Suprapubic skin (tissue), 4 donors: ENCODE results near the gene CDK19. TPM values are rescaled to one million over a fixed set of nuclear protein-coding genes. Genes with fewer than 3 reads are reported as not detected.

Experiments used
- DNase-seq, 2 donors: peaks; one replicate each; pipeline ENCODE4 v3.0.0-alpha.2; 2019; ENCODE audit warnings: low spot score in 2 of 2
- H3K27ac ChIP-seq: fragments of 200-600 bp; sonication (generic); one replicate; pipeline ENCODE4 v1.5.1; 2019
- H3K27me3 ChIP-seq: fragments of 200-600 bp; sonication (generic); one replicate; pipeline ENCODE4 v1.5.1; 2019
- H3K36me3 ChIP-seq: fragments of 200-600 bp; sonication (generic); one replicate; pipeline ENCODE4 v1.5.1; 2019
- H3K4me1 ChIP-seq: fragments of 200-600 bp; sonication (generic); one replicate; pipeline ENCODE4 v1.5.1; 2019
- H3K4me3 ChIP-seq: fragments of 200-600 bp; sonication (generic); one replicate; pipeline ENCODE4 v1.5.1; 2019; ENCODE audit warnings: mild to moderate bottlenecking
- H3K9me3 ChIP-seq: fragments of 200-600 bp; sonication (generic); one replicate; pipeline ENCODE4 v1.5.1; 2019
- EP300 ChIP-seq: sonication (generic); formaldehyde crosslinking; IDR thresholded peaks from one replicate; pipeline ENCODE4 v1.6.1; 2017; ENCODE audit warnings: antibody characterized with exemption
- POLR2A ChIP-seq, 2 donors: fragments of 450-650 bp; IDR thresholded peaks; one replicate each; pipeline ENCODE4 v1.6.1; 2017; ENCODE audit warnings: antibody characterized with exemption in 2 of 2, mild to moderate bottlenecking in 2 of 2, moderate library complexity in 2 of 2
- POLR2AphosphoS5 ChIP-seq, 3 donors: sonication (generic); formaldehyde crosslinking; IDR thresholded peaks; one replicate each; pipeline ENCODE4 v1.6.1; 2017; ENCODE audit warnings: antibody characterized with exemption in 3 of 3
- WGBS: methylation state at CpG from one replicate; pipeline ENCODE4 v1.1.5; 2018; 5-methylcytosine and 5-hydroxymethylcytosine counted together
- total RNA-seq, 4 donors: library from RNA; depleted of rRNA; stranded (reverse); fragments of >200 nt; gene quantifications; one replicate each; pipeline ENCODE4 v1.1.0, GENCODE V29; 2016
- TF ChIP-seq, protein P1 (sequence below), 2 donors: fragments of 200-600 bp in 1 of 2; fragments of 450-650 bp in 1 of 2; sonication (generic) in 1 of 2; IDR thresholded peaks; one replicate each; pipeline ENCODE4 v1.5.1; 2016 to 2019; ENCODE audit warnings: antibody characterized with exemption in 2 of 2, mild to moderate bottlenecking in 1 of 2, moderate library complexity in 1 of 2

The CDK19 gene
- total RNA-seq, 4 donors from 2014 or later = 14.1 to 20.6 (median 19.4) TPM

DNA sequence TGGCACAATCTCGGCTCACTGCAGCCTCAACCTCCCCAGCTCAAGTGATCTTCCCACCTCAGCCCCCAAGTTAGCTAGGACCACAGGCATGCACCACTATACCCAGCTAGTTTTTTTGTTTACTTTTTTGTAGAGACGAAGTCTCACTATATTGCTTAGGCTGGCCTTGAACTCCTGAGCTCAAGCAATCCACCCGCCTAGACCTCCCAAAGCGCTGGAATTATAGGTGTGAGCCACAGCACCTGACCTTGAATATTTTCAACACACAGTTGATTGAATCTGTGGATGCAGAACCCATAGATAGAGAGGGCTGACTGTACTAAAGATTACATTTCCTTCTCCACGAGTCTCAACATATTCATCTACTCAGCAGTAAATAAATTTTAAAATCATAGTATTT, 15.6 kb downstream of the CDK19 start:
- Histone ChIP-seq H3K27me3 (no peaks in the 10 kb centered on the region), H3K36me3 (no peaks in the 10 kb centered on the region), H3K9me3 (no peaks in the 10 kb centered on the region), H3K4me3 (no peak overlapping the region), H3K27ac (no peak overlapping the region), H3K4me1 (no peaks in the 10 kb centered on the region)
- TF ChIP-seq, protein P1, sequence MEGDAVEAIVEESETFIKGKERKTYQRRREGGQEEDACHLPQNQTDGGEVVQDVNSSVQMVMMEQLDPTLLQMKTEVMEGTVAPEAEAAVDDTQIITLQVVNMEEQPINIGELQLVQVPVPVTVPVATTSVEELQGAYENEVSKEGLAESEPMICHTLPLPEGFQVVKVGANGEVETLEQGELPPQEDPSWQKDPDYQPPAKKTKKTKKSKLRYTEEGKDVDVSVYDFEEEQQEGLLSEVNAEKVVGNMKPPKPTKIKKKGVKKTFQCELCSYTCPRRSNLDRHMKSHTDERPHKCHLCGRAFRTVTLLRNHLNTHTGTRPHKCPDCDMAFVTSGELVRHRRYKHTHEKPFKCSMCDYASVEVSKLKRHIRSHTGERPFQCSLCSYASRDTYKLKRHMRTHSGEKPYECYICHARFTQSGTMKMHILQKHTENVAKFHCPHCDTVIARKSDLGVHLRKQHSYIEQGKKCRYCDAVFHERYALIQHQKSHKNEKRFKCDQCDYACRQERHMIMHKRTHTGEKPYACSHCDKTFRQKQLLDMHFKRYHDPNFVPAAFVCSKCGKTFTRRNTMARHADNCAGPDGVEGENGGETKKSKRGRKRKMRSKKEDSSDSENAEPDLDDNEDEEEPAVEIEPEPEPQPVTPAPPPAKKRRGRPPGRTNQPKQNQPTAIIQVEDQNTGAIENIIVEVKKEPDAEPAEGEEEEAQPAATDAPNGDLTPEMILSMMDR (IDR thresholded peaks at IDR 0.05) = no peak
- TF ChIP-seq EP300 (no peak), POLR2A (IDR thresholded peaks at IDR 0.05) (no peak), POLR2AphosphoS5 (IDR thresholded peaks at IDR 0.05) (no peak)
- DNase-seq = no peak
- 91% methylated on average over 5 of the region's 5 CpGs for WGBS

GRCh38 chr6:110799189-110799588, 16.1 kb downstream of the CDK19 start:
- Histone ChIP-seq H3K4me3 (no peak overlapping the region), H3K27me3 (no peaks in the 10 kb centered on the region), H3K9me3 (no peaks in the 10 kb centered on the region), H3K4me1 (no peaks in the 10 kb centered on the region), H3K27ac (no peak overlapping the region), H3K36me3 (no peaks in the 10 kb centered on the region)
- DNase-seq = no peak
- WGBS = 88% methylated on average over 2 of the region's 2 CpGs
- TF ChIP-seq, protein P1 (IDR thresholded peaks at IDR 0.05) = no peak
- TF ChIP-seq POLR2AphosphoS5 (IDR thresholded peaks at IDR 0.05) (no peak), POLR2A (IDR thresholded peaks at IDR 0.05) (no peak), EP300 (no peak)

GRCh38 chr6:110795271-110795670, 20.0 kb downstream of the CDK19 start:
- no peak overlapping the region for H3K4me3 ChIP-seq
- 97% methylated on average over 1 of the region's 1 CpG for WGBS
- TF ChIP-seq POLR2A (IDR thresholded peaks at IDR 0.05) (no peak), EP300 (no peak), POLR2AphosphoS5 (IDR thresholded peaks at IDR 0.05) (no peak)
- TF ChIP-seq, protein P1 (IDR thresholded peaks at IDR 0.05) = no peak

DNA sequence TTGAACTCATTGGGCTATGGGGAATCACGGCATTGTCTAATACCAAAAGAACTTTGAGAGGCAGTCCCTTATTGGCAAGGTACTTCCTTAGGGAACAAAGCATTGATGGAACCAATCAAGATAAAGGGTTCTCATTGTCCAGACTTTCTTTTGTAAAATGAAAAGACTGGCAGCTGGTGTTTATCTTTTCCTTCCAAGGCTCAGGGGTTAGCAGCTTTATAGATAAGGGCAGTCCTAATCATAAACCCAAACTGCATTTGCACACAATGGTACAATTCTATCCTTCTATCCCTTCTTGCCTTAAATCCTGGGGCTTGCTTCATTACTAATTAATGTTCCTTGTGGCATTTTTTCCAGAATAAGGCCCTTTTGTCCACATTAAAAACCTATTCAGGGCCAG, 28.6 kb downstream of the CDK19 start:
- Histone ChIP-seq H3K27me3 (no peaks in the 10 kb centered on the region), H3K4me3 (no peak overlapping the region), H3K27ac (no peak overlapping the region), H3K4me1 (peaks cover under 1% of the 10 kb centered on the region), H3K9me3 (no peaks in the 10 kb centered on the region), H3K36me3 (no peaks in the 10 kb centered on the region)
- TF ChIP-seq, protein P1 (IDR thresholded peaks at IDR 0.05) = no peak
- TF ChIP-seq EP300 (no peak), POLR2AphosphoS5 (IDR thresholded peaks at IDR 0.05) (no peak), POLR2A (IDR thresholded peaks at IDR 0.05) (no peak)
- no peak for DNase-seq
- 100% methylated on average over 1 of the region's 1 CpG for WGBS

More at GRCh38 chr6:110795271-110795670, 20.0 kb downstream of the CDK19 start:
- Histone ChIP-seq H3K4me1 (no peaks in the 10 kb centered on the region), H3K27ac (no peak overlapping the region), H3K9me3 (no peaks in the 10 kb centered on the region), H3K36me3 (no peaks in the 10 kb centered on the region), H3K27me3 (no peaks in the 10 kb centered on the region)
- DNase-seq = no peak

DNA sequence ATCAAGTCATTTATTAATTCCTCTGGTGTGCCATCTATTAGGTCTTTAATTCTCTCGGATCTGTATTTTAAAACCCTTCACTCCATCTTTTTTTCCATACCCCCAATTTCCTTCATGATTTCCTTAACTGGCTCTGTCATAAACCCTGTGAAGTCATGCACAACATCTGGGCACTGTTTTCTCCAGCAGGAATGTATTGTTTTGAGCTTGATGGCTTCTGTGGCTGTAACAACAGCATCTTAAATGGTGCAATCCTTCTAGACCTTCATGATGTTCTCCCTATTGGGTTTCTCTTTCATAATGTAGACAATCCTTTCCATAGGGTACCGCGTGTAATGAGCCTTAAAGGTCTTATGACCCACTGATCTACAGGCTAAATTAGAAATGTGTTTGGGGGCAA, 29.0 kb downstream of the CDK19 start:
- Histone ChIP-seq H3K36me3 (no peaks in the 10 kb centered on the region), H3K4me3 (no peak overlapping the region), H3K9me3 (no peaks in the 10 kb centered on the region), H3K27me3 (no peaks in the 10 kb centered on the region), H3K27ac (no peak overlapping the region), H3K4me1 (peaks cover 4% of the 10 kb centered on the region)
- WGBS = 92% methylated on average over 3 of the region's 3 CpGs
- no peak for DNase-seq
- TF ChIP-seq POLR2AphosphoS5 (IDR thresholded peaks at IDR 0.05) (no peak), POLR2A (IDR thresholded peaks at IDR 0.05) (no peak), EP300 (no peak)
- TF ChIP-seq, protein P1 (IDR thresholded peaks at IDR 0.05) = no peak
